NCI-H82 treated with DMSO at 0.1 percent for 48 hours (cell line): ENCODE measurements around the gene GET3.

Experiments used
- DNase-seq: peaks from one replicate; lab custom pipeline; 2025; ENCODE audit not compliant: unreplicated experiment; lab: John Stamatoyannopoulos, UW

Gene GET3

DNA sequence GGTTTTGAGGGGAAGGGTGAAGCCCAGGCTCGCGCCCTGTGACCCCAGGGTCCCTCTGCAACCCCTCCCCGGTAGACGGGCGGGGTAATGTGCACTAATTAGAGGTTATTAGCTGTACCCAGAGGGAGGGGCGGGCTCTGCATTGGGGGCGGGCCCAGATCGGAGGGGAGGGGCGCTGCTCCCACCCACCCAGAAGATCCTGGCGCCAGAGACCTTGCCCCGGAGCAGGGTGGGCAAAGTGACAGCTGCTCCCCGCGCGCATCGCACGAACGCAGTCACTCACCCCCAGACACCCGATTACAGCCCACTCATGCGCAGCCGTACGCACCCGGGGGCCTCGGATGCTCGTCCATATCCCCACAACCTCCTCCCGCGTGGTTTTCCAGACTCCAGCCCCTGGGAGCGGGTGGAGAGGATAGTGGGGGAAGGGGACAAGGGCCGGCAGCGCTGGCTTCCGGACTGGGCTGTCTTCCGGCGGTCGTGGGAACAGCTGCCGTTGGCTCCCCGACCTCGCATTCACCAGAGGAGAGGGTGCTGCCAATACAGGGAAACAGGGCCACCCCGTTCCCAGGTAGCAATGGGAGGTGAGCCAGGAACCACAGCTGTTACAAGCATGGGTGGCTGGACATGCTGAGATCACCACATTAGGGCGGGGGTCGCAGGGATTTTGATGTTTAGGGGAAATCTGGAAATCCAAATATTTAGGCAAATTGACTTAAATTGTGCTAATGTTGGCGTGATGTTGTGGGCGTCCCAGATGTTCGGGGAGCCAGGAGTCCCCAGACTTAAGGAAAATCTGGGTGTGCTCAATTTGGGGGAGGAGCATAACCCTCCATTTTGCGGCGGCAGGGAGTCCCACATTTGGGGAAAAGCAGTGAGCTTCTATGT, 41.0 kb downstream of the GET3 start:
- DNase-seq, result peak; percentile 86

GRCh38 chr19:12778905-12779161, 41.5 kb downstream of the GET3 start:
- no peak for DNase-seq

GRCh38 chr19:12779162-12779993, 42.1 kb downstream of the GET3 start:
- peak; percentile 49 for DNase-seq

DNA sequence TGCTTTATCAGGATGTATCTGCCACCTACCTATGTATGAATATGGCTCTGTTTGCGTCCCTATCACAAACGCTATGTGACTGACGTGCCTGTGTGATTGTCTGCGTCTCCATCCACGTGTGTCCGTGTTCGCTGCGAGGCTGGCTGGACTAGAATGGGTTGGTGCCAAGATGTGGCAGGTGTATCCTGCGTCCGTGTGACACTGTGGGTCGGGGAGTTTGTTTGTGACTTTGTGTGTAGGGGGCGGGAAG, 44.8 kb downstream of the GET3 start:
- no peak for DNase-seq

- DNase-seq, result peak; percentile 69
Measured at GRCh38 chr19:12782424-12783290, 45.4 kb downstream of the GET3 start.

DNA sequence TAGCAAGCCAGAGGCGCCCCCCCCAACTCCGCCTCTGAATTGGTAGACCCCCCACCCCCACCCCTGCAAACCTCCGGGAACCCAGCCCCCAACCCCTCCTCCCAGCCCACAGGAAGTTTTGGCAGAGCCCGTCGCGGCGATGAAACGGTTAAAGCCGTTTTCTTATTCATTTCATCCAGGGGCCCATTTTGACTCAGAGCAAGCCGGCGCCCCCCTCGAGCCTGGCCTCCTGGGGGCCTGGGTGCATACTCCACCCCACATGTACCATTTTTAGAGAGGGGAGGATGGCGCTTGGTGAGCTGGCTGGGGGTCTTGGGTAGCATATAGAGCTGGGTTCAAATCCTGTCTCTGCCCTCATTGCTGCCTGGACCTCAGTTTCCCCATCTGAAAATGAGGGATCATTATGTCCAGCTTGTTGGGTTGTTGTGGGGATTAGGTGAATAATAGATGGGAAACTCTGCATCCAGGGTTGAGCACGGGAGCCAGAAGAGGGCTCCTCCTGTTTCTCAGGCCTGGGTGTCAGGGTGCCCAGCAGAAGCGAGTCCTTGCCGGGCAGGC, 46.1 kb downstream of the GET3 start:
- DNase-seq, result no peak

DNA sequence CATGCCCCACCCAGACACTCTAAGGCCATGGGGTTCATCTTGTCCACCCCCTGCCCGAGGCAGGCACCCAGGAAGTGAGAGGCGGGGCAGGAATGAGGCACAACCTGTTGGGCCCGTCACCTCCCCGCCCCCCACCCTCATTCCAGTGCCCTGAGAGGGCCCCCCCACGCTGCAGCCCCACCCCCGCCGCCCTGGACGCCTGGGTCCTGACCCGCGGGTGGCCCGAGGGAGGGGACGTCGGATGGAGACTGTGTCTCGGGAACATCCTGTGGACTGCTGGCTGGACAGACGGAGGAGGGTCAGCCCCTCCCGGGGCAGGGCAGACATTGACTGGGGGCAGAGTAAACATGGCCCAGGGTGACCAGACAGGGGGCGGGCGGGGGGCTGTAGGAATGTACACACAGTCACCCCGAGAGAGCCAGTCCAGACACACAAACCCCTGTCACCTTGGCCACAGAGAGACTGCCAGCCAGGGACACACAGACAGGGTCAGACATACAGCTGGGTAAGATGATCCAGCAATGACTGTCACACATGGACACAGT, 46.6 kb downstream of the GET3 start:
- no peak for DNase-seq

DNA sequence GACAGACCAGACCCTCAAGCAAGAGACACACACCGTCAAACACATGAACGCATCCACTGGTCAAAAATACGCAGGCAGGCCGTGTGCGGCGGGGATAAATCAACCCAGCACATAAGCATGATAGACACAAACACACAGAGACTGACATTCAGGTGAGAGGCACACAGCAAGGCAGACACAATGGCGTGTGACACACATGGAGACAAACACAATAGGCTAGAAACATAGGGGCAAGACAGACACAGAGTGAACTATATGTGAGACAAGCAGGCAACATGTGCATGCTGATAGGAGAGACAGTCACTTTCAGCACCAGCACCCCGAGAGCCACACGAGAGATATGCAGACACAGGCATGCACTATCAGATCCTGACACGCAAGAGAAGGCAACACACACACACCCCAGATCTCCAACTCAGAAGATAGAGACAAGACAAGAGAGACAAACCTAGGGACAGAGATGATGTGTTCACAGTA, 47.1 kb downstream of the GET3 start:
- no peak for DNase-seq

- no peak for DNase-seq
Measured at GRCh38 chr19:12784871-12785430, 47.7 kb downstream of the GET3 start.

DNA sequence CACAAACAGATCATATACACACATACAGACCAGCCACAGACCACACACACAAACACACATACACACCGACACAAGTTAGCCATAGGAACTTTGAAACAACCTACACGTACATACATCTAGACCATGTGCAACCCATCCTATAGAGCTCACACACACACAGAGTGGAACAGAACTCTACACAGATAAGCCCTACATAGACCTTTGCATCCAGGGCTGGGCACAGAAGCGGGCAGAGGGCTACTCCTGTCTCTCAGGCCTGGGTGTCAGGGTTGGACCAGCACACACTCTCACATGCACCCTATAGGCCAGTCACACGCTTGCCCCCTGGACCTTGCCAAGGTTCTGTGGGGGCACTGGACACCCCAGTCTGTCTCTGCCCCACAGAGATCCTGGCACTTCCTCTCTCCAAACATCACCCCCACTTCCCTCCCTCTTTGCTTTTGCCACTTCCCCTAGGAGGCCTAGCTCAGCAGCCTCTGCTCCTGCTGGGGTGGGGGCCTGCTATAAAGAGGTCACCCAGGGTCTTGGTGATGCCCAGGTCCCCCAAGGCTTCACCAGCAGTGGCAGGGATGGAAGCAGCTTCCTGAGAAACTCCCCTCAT, 48.2 kb downstream of the GET3 start:
- no peak for DNase-seq

GRCh38 chr19:12786141-12786870, 49.0 kb downstream of the GET3 start:
- no peak for DNase-seq

GRCh38 chr19:12786952-12787351, 49.7 kb downstream of the GET3 start:
- no peak for DNase-seq

DNA sequence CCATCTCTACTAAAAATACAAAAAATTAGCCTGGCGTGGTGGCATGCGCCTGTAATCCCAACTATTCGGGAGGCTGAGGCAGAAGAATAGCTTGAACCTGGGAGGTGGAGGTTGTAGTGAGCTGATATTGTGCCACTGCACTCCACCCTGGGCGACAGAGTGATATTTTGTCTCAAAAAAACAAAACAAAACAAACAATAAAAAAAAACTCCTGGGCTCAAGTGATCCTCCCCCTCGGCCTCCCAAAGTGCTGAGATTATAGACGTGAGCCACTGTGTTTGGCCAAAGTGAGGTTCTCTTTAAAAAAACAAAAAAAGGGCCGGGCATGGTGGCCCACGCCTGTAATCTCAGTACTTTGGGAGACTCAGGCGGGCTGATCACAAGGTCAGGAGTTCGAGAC, 50.2 kb downstream of the GET3 start:
- DNase-seq, result no peak

DNA sequence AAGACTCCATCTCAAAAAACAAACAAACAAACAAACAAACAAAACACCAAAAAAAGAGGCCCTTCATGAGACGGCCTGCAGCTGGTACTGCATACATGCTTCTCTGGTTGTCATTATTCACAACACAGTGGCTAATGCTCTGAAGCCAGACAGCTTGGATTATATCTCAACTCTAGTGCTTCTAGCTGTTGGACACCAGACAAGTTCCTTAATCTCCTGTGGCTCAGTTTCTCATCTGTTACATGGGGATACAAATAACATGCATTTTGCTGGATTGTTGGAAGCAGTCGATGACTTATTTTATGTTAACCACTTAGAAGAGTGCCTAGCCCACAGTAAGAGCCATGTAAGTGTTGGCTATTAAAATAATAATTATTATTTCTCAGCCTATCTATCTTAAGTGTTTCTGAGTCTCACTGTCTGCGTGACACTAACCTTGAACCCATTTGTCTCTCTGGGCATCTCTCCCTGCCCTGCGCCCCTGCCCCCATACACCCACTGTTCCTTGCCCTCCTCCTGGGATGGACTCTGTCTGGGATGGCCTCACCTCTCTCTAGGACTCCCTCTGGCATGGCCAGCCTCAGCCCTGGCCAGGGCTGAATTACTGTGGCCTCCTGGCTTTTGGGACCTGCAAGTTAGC, 50.9 kb downstream of the GET3 start:
- peak; percentile 75 for DNase-seq

GRCh38 chr19:12788682-12789097, 51.4 kb downstream of the GET3 start:
- peak; percentile 74 for DNase-seq

DNA sequence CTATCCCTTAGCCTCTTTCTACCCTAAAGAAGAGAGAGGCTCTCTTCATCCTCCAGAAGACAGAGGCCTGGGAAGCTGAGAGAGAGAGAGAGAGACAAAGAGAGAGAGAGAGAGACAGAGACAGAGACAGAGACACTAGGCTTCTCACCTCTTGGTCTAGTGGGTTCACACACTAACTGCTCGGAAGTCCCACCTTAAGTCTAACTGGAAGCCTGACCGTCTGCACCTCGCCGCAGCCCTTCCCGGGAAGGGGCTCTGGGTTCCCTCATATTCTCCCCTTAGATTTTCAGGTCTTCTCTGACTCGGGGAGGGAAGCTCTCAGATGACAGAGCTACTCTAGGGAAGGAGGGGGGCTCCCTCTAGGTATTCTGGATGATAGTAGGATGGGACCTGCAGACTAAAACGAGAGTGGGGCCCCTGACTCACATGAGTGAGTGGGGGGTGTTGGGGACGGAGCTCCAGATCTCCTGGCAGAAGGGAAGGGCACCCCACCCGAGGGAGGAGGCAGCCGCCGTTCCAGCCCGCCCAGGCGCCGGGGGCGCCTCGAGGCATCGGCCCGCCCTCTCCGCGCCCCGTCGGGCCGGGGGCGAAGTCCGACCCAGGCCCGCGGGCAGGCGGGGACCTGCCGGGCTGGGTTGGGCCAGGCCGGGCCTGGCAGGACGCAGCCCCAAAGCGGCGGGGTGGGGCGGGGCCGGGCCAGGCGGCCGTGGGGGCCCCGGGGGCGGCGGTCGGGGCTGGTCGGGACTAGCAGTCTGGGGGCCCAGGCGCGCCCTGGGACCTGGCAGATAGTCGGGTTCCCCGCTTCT, 52.0 kb downstream of the GET3 start:
- no peak for DNase-seq

- DNase-seq, result peak; percentile 86
Measured at GRCh38 chr19:12789904-12790619, 52.8 kb downstream of the GET3 start.
